Body of pancreas (tissue), 4 donors: ENCODE measurements around the gene PLXNC1. TPM values are rescaled to one million over a fixed set of nuclear protein-coding genes. Genes with fewer than 3 reads are reported as not detected.
A peak's percentile ranks its signal among the peaks of the same experiment; 100 is the strongest.

Experiments used
- ATAC-seq: fragments of 150-250 bp; one replicate; pipeline ENCODE4 v1.9.1; 2016
- DNase-seq, 4 donors: peaks; one replicate each; pipeline ENCODE4 v3.0.0-alpha.2; 2019
- H3K27ac ChIP-seq, 4 donors: fragments of 200-600 bp; sonication (generic); 1 replicate in 3 of 4; 2 replicates in 1 of 4; pipeline versions ENCODE4 v1.5.1 to v1.6.1; 2016 to 2019; ENCODE audit warnings: mild to moderate bottlenecking in 1 of 4, mixed read lengths in 1 of 4, moderate library complexity in 1 of 4
- H3K27me3 ChIP-seq, 2 donors: fragments of 200-600 bp; sonication (generic); one replicate each; pipeline ENCODE4 v1.6.0; 2016; ENCODE audit warnings: mild to moderate bottlenecking in 1 of 2
- H3K36me3 ChIP-seq, 2 donors: fragments of 200-600 bp; sonication (generic); replicated peaks in 1 of 2; 2 replicates each; pipeline ENCODE4 v1.5.1; 2016; ENCODE audit warnings: low read depth in 2 of 2; ENCODE audit not compliant: insufficient read depth in 1 of 2
- H3K4me1 ChIP-seq: fragments of 200-600 bp; sonication (generic); one replicate; pipeline ENCODE4 v1.6.0; 2016
- H3K4me3 ChIP-seq, 2 donors: fragments of 200-600 bp; sonication (generic); 1 replicate in 1 of 2; 2 replicates in 1 of 2; pipeline ENCODE4 v1.5.1; 2016 to 2019
- H3K9me3 ChIP-seq, 3 donors: fragments of 200-600 bp; sonication (generic); 1 replicate in 2 of 3; 2 replicates in 1 of 3; pipeline ENCODE4 v1.5.1; 2016
- POLR2A ChIP-seq, 3 donors: fragments of 450-650 bp; IDR thresholded peaks; one replicate each; pipeline ENCODE4 v1.6.1; 2016; ENCODE audit warnings: antibody characterized with exemption in 3 of 3, mild to moderate bottlenecking in 2 of 3
- WGBS, 2 donors: methylation state at CpG; one replicate each; pipeline ENCODE4 v1.1.5; 2017; 5-methylcytosine and 5-hydroxymethylcytosine counted together
- intact Hi-C: fragments of 100-400 bp; cut with DNase I; formaldehyde crosslinking; loops from one replicate; pipeline ENCODE4 v1.15.1; 2023
- total RNA-seq, 2 donors: library from RNA; depleted of rRNA; stranded (reverse); fragments of >200 nt; gene quantifications; one replicate each; pipeline ENCODE4 v1.1.0, GENCODE V29; 2016
- TF ChIP-seq, protein P1 (sequence below), 7 experiments: fragments of 450-650 bp in 4 of 7; fragments of 200-600 bp in 3 of 7; sonication (generic) in 3 of 7; IDR thresholded peaks; one replicate each; pipeline ENCODE4 v1.5.1; 2016 to 2019; ENCODE audit warnings: antibody characterized with exemption in 7 of 7

The PLXNC1 gene
- total RNA-seq, 2 donors from 2014 or later, result 3.9 to 4.9 TPM

DNA sequence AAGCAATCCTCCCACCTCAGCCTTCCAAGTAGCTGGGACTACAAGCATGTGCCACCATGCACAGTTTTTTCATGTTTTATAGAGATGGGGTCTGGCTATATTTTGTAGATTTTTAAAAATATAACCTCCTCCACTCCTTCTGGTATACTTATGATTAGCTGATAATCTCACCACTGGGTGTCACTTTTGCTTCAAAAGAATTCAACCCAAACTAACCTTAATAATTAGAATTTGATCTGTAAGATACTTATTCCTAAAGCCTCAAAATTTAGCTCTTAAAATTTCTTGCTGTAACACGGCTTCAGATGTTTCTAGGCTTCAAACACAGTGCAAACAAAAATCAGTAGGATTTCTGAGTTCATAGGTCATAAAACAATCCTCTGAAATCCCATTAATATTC, 181.0 kb downstream of the PLXNC1 start:
- 83 to 94% methylated on average over 1 of the region's 1 CpG for WGBS, 2 donors
- H3K4me1 ChIP-seq, result no peaks in the 10 kb centered on the region
- DNase-seq (no peak), ATAC-seq (no peak)
- H3K27ac ChIP-seq, result no peak overlapping the region
- intact Hi-C loops, result no loop called here
- no peak overlapping the region for H3K4me3 ChIP-seq
- H3K9me3 ChIP-seq, result no peaks in the 10 kb centered on the region
- H3K27me3 ChIP-seq, result no peaks in the 10 kb centered on the region
- H3K36me3 ChIP-seq, result no peaks in the 10 kb centered on the region
- TF ChIP-seq, protein P1, sequence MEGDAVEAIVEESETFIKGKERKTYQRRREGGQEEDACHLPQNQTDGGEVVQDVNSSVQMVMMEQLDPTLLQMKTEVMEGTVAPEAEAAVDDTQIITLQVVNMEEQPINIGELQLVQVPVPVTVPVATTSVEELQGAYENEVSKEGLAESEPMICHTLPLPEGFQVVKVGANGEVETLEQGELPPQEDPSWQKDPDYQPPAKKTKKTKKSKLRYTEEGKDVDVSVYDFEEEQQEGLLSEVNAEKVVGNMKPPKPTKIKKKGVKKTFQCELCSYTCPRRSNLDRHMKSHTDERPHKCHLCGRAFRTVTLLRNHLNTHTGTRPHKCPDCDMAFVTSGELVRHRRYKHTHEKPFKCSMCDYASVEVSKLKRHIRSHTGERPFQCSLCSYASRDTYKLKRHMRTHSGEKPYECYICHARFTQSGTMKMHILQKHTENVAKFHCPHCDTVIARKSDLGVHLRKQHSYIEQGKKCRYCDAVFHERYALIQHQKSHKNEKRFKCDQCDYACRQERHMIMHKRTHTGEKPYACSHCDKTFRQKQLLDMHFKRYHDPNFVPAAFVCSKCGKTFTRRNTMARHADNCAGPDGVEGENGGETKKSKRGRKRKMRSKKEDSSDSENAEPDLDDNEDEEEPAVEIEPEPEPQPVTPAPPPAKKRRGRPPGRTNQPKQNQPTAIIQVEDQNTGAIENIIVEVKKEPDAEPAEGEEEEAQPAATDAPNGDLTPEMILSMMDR (IDR thresholded peaks at IDR 0.05), result peak in 1 of 7 experiments; percentile 16
- no peak for TF ChIP-seq POLR2A (IDR thresholded peaks at IDR 0.05)

GRCh38 chr12:94333396-94333795, 185.0 kb downstream of the PLXNC1 start:
- Histone ChIP-seq H3K4me1 (no peaks in the 10 kb centered on the region), H3K27ac (no peak overlapping the region), H3K9me3 (no peaks in the 10 kb centered on the region), H3K4me3 (no peak overlapping the region), H3K36me3 (no peaks in the 10 kb centered on the region), H3K27me3 (no peaks in the 10 kb centered on the region)
- DNase-seq, result no peak
- WGBS, 2 donors, result 90 to 94% methylated on average over 3 of the region's 3 CpGs
- intact Hi-C loops, result no loop called here
- no peak for ATAC-seq
- TF ChIP-seq POLR2A (IDR thresholded peaks at IDR 0.05), result no peak
- TF ChIP-seq, protein P1 (IDR thresholded peaks at IDR 0.05), result no peak

GRCh38 chr12:94336211-94336925, 188.0 kb downstream of the PLXNC1 start:
- ATAC-seq, result no peak
- Histone ChIP-seq H3K36me3 (no peaks in the 10 kb centered on the region), H3K9me3 (no peaks in the 10 kb centered on the region), H3K4me1 (no peaks in the 10 kb centered on the region), H3K4me3 (no peak overlapping the region), H3K27ac (no peak overlapping the region), H3K27me3 (no peaks in the 10 kb centered on the region)
- 59 to 73% methylated on average over 5 of the region's 5 CpGs for WGBS, 2 donors
- no peak for DNase-seq
- intact Hi-C loops, result no loop called here
- TF ChIP-seq POLR2A (IDR thresholded peaks at IDR 0.05), result no peak
- TF ChIP-seq, protein P1 (IDR thresholded peaks at IDR 0.05), result no peak

DNA sequence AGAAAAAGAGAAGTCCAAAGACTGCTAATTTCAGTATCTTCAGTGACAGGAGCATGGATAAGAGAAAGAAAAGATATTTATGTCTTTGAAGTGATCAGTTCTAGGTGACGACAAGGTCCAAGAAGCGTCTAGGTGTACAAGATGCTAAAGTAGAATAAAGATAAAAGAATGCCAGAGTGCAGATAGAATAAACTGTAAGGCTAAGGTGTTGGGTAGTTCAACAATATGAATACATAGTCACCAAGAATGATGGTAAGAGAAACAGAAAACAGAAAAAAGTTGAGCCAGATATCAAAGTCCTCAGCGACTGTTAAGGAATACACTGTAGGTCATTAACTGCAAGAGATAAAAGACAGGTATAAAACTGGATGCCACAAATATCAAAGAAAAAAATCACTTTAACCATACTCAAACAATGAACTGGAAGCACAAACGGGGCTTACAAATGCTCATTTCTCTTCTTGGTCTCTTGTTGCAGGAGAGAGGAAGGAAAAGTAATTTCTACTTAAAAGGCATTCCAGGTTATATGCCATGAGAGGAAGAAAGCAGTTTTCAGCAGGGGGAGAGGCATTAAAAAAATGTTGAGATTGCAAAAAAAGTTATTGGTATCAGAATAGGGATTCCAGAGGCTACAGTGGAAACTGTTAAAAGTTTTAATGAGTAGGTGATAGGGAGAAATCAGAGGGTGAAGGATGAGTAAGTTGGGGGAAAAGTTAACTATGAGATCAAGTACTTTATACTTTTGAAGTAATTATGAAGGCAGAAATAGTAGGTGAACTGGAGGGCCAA, 189.8 kb downstream of the PLXNC1 start:
- 85 to 92% methylated on average over 4 of the region's 4 CpGs for WGBS, 2 donors

More for the DNA sequence above, 189.8 kb downstream of the PLXNC1 start:
- Histone ChIP-seq H3K9me3 (no peaks in the 10 kb centered on the region), H3K27me3 (no peaks in the 10 kb centered on the region), H3K4me1 (no peaks in the 10 kb centered on the region), H3K36me3 (no peaks in the 10 kb centered on the region), H3K27ac (no peak overlapping the region), H3K4me3 (no peak overlapping the region)
- TF ChIP-seq, protein P1 (IDR thresholded peaks at IDR 0.05), result no peak
- no peak for TF ChIP-seq POLR2A (IDR thresholded peaks at IDR 0.05)
- no peak for ATAC-seq
- no peak for DNase-seq
- intact Hi-C loops, result no loop called here
